Immature natural killer cell (primary cell): ENCODE results near the gene REG4. TPM values are rescaled to one million over a fixed set of nuclear protein-coding genes. Genes with fewer than 3 reads are reported as not detected.

ENCODE experiments used
- DNase-seq, 3 donors: peaks; one replicate each; pipeline ENCODE4 v3.0.0; 2022; ENCODE audit warnings: mixed read lengths in 1 of 3
- H3K27ac Mint-ChIP-seq, 6 donors: one replicate each; pipeline ENCODE4 v1.8.0; 2020; ENCODE audit warnings: mixed read lengths in 6 of 6, mild to moderate bottlenecking in 5 of 6, inconsistent platforms in 4 of 6, moderate library complexity in 3 of 6
- H3K27me3 Mint-ChIP-seq, 3 donors: one replicate each; pipeline ENCODE4 v1.8.0; 2020 to 2021; ENCODE audit warnings: low read depth in 3 of 3, mild to moderate bottlenecking in 3 of 3, mixed read lengths in 3 of 3, moderate library complexity in 3 of 3, inconsistent platforms in 1 of 3
- H3K36me3 Mint-ChIP-seq, 3 donors: one replicate each; pipeline ENCODE4 v1.8.0; 2020; ENCODE audit warnings: mixed read lengths in 3 of 3, inconsistent platforms in 2 of 3, mild to moderate bottlenecking in 2 of 3
- H3K4me1 Mint-ChIP-seq, 2 donors: one replicate each; pipeline ENCODE4 v1.8.0; 2020; ENCODE audit warnings: inconsistent platforms in 2 of 2, mild to moderate bottlenecking in 2 of 2, mixed read lengths in 2 of 2, moderate library complexity in 1 of 2
- H3K4me3 Mint-ChIP-seq, 5 donors: one replicate each; pipeline ENCODE4 v1.8.0; 2020; ENCODE audit warnings: mild to moderate bottlenecking in 5 of 5, mixed read lengths in 5 of 5, inconsistent platforms in 3 of 5, moderate library complexity in 3 of 5
- H3K9me3 Mint-ChIP-seq, 6 donors: one replicate each; pipeline ENCODE4 v1.8.0; 2020; ENCODE audit warnings: mild to moderate bottlenecking in 6 of 6, mixed read lengths in 6 of 6, inconsistent platforms in 4 of 6, moderate library complexity in 3 of 6
- polyA plus RNA-seq, 3 donors: library from polyadenylated mRNA; unstranded; fragments of 300-500 nt; fragmentation: Illumina TruSeq; gene quantifications; one replicate each; pipeline ENCODE4 v1.2.3, GENCODE V29; 2021

REG4 gene
- polyA plus RNA-seq, 3 donors from 2014 or later, result not detected

GRCh38 chr1:119822406-119822805 lies 11.1 kb upstream of the REG4 start:
- Mint-ChIP-seq H3K4me1 (no peaks in the 10 kb centered on the region), H3K27ac (no peak overlapping the region), H3K9me3 (no peaks in the 10 kb centered on the region), H3K4me3 (no peak overlapping the region), H3K36me3 (no peaks in the 10 kb centered on the region), H3K27me3 (peaks cover 2 to 7% (median 6%) of the 10 kb centered on the region in 3 donors)
- no peak for DNase-seq

DNA sequence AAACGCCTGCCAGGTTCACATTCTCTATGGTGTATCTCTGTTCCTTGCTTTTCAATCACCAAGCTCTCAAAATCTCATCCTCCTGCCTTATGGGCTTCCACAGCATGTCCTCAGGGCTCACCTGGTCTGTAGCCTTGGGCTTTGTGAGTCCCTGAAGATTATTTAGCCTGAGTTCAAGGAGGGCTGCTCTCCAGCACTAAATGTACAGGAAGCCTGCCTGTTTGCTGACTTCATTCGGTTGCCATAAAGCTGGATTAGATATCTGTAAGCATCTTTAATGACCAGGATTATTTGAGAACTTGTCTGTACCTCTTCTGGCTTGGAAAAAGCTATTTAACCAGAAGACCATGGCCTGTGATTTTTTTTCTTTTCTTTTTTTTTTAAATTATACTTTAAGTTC lies 6.9 kb upstream of the REG4 start:
- no peaks in the 10 kb centered on the region for H3K4me1 Mint-ChIP-seq
- DNase-seq, result no peak
- H3K27me3 Mint-ChIP-seq, result peaks cover 1 to 13% (median 3%) of the 10 kb centered on the region in 3 donors
- H3K4me3 Mint-ChIP-seq, result no peak overlapping the region
- no peak overlapping the region for H3K27ac Mint-ChIP-seq
- no peaks in the 10 kb centered on the region for H3K36me3 Mint-ChIP-seq
- no peaks in the 10 kb centered on the region for H3K9me3 Mint-ChIP-seq

DNA sequence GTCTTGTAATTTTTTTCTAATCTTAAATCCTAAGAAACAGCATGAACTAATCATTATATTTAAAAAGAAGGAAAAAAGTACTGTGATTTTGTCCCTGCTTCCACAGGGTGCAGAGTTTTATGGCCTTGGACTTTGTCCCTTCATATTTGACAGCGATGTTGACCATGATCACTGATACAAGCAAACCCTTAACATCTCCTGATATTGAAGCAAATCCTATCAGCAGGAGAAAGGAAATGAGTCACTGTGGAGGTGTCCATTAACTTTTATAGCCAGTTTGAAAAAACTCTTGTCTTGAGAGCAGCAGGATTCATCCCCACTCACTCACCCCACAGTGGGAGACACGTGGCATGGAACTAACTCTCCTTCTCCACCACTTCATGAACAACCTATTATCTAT lies 5.1 kb upstream of the REG4 start:
- Mint-ChIP-seq H3K36me3 (no peaks in the 10 kb centered on the region), H3K4me3 (no peak overlapping the region), H3K9me3 (no peaks in the 10 kb centered on the region), H3K27me3 (peaks cover 1 to 13% (median 3%) of the 10 kb centered on the region in 3 donors), H3K4me1 (no peaks in the 10 kb centered on the region), H3K27ac (no peak overlapping the region)
- no peak for DNase-seq

- Mint-ChIP-seq H3K36me3 (no peaks in the 10 kb centered on the region), H3K27me3 (peaks cover 1 to 10% (median 3%) of the 10 kb centered on the region in 3 donors), H3K4me3 (no peak overlapping the region), H3K9me3 (no peaks in the 10 kb centered on the region), H3K27ac (no peak overlapping the region), H3K4me1 (no peaks in the 10 kb centered on the region)
- no peak for DNase-seq
Measured at GRCh38 chr1:119815928-119816327, 4.7 kb upstream of the REG4 start.

DNA sequence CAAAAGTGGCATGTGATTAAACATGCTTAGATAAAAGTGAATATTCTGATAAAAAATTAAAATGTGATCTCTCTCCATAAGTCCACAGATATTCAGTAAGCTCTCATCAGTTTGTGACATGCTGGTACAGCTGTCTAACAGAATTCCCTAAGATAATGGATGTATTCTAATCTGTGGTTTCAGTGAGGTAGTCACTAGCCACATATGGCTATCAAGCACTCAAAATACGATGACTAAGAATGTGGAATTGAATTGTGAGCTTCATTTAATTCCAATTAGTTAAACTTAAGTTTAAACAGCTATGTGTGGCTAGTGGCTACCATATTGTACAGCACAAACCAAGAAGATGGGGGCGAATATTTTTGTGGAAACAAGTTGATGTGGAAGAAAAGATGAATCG lies 4.1 kb upstream of the REG4 start:
- Mint-ChIP-seq H3K36me3 (no peaks in the 10 kb centered on the region), H3K27me3 (peaks cover 0 to 7% (median 3%) of the 10 kb centered on the region in 3 donors), H3K4me1 (no peaks in the 10 kb centered on the region), H3K4me3 (no peak overlapping the region), H3K9me3 (no peaks in the 10 kb centered on the region), H3K27ac (no peak overlapping the region)
- DNase-seq, result no peak

GRCh38 chr1:119814288-119814687 lies 3.0 kb upstream of the REG4 start:
- H3K27ac Mint-ChIP-seq, result no peak overlapping the region
- DNase-seq, result no peak
- H3K4me3 Mint-ChIP-seq, result no peak overlapping the region
- peaks cover 0 to 3% of the 10 kb centered on the region in 2 donors for H3K4me1 Mint-ChIP-seq
- H3K9me3 Mint-ChIP-seq, result no peaks in the 10 kb centered on the region
- peaks cover 0 to 7% (median 3%) of the 10 kb centered on the region in 3 donors for H3K27me3 Mint-ChIP-seq
- H3K36me3 Mint-ChIP-seq, result no peaks in the 10 kb centered on the region

GRCh38 chr1:119811985-119812557 lies 811 bp upstream of the REG4 start:
- H3K4me3 Mint-ChIP-seq, result no peak overlapping the region
- H3K9me3 Mint-ChIP-seq, result no peaks in the 10 kb centered on the region
- H3K27me3 Mint-ChIP-seq, result peaks cover 0 to 7% (median 3%) of the 10 kb centered on the region in 3 donors
- DNase-seq, result no peak
- H3K4me1 Mint-ChIP-seq, result peaks cover 0 to 6% of the 10 kb centered on the region in 2 donors
- H3K36me3 Mint-ChIP-seq, result no peaks in the 10 kb centered on the region
- no peak overlapping the region for H3K27ac Mint-ChIP-seq

DNA sequence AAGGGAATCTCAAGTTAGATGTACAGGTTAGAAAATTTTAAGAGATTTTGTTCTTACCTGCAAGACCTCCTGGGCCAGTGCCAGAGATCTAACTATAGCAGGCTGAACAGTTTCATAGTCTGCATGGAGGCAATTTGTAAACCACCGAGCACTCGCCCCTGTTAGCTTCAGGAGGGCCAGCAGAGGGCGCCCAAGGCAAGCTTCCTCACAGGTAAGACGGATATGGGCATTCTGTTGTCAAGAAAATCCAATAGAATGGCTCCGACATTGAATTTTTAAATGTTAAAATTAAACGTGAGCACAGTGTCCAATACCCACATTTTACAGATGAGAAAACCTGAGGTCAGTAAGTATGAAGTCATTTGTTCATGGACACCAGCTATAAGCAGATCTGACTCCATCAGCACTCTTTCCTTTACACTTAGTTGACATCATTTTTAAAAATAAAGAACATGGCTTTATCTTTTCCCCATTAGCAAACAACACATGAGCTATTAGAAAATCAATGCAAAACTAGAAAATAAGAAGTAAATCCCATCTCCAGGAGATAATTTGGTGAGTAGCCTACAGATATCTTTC lies 2.2 kb downstream of the REG4 start:
- no peaks in the 10 kb centered on the region for H3K36me3 Mint-ChIP-seq
- no peak overlapping the region for H3K27ac Mint-ChIP-seq
- H3K4me3 Mint-ChIP-seq, result no peak overlapping the region

GRCh38 chr1:119808491-119808890 lies 2.8 kb downstream of the REG4 start:
- no peak overlapping the region for H3K4me3 Mint-ChIP-seq
- H3K36me3 Mint-ChIP-seq, result no peaks in the 10 kb centered on the region
- no peaks in the 10 kb centered on the region for H3K9me3 Mint-ChIP-seq
- H3K27me3 Mint-ChIP-seq, result peaks cover 0 to 5% (median 3%) of the 10 kb centered on the region in 3 donors
- no peak overlapping the region for H3K27ac Mint-ChIP-seq
- H3K4me1 Mint-ChIP-seq, result peaks cover 0 to 6% of the 10 kb centered on the region in 2 donors
- no peak for DNase-seq

More for the DNA sequence above, 2.2 kb downstream of the REG4 start:
- DNase-seq, result peak; percentile 28 to 46 (median 40)
- H3K4me1 Mint-ChIP-seq, result peaks cover 0 to 6% of the 10 kb centered on the region in 2 donors
- H3K27me3 Mint-ChIP-seq, result peaks cover 0 to 2% (median 1%) of the 10 kb centered on the region in 3 donors
- H3K9me3 Mint-ChIP-seq, result no peaks in the 10 kb centered on the region

DNA sequence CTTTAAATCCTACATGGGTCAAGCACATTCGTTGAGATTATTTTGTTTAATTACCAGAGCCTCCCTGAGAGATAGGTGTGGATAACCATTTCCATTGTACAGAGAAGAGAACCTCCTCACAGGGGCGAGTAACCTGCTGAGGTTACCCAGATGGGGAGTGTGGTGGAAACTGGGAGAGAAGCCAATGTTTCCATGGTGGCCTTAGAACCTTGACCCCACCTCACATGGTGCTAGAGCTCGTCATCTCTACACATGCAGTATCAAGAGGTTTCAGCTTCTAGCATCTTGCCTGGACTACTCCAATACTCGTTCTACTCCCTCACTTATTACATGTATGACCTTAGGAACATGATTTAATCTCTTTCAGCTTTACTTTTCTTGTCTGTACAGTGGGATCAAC lies 4.8 kb downstream of the REG4 start:
- no peak overlapping the region for H3K27ac Mint-ChIP-seq
- H3K36me3 Mint-ChIP-seq, result no peaks in the 10 kb centered on the region
- H3K4me1 Mint-ChIP-seq, result peaks cover 0 to 6% of the 10 kb centered on the region in 2 donors
- H3K27me3 Mint-ChIP-seq, result peaks cover 0 to 5% (median 4%) of the 10 kb centered on the region in 3 donors
- no peak overlapping the region for H3K4me3 Mint-ChIP-seq
- no peak for DNase-seq
- H3K9me3 Mint-ChIP-seq, result no peaks in the 10 kb centered on the region

DNA sequence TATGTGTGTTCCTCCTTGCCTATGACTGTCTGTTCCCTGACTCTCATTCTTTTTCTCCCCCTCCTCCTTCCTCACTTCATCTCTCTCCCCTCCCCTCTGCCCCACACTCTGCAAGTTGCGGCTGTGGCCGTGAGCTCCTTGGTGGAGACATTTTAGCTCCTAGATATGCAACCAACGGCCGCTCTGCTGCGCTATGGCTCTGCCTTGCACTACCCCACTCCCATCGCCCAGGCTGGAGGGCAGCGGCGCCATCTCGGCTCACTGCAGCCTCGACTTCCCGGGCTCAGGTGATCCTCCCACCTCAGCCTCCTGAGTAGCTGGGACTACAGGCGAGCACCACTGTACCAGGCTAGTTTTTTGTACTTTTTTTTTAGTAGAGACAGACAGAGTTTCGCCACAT lies 5.5 kb downstream of the REG4 start:
- H3K36me3 Mint-ChIP-seq, result no peaks in the 10 kb centered on the region
- peaks cover 0 to 5% (median 4%) of the 10 kb centered on the region in 3 donors for H3K27me3 Mint-ChIP-seq
- no peak for DNase-seq
- no peak overlapping the region for H3K27ac Mint-ChIP-seq
- peaks cover 0 to 6% of the 10 kb centered on the region in 2 donors for H3K4me1 Mint-ChIP-seq
- no peak overlapping the region for H3K4me3 Mint-ChIP-seq
- H3K9me3 Mint-ChIP-seq, result no peaks in the 10 kb centered on the region

- no peaks in the 10 kb centered on the region for H3K9me3 Mint-ChIP-seq
- peaks cover 0 to 6% of the 10 kb centered on the region in 2 donors for H3K4me1 Mint-ChIP-seq
- no peak for DNase-seq
- no peak overlapping the region for H3K27ac Mint-ChIP-seq
- H3K4me3 Mint-ChIP-seq, result no peak overlapping the region
- peaks cover 0 to 5% (median 4%) of the 10 kb centered on the region in 3 donors for H3K27me3 Mint-ChIP-seq
- H3K36me3 Mint-ChIP-seq, result no peaks in the 10 kb centered on the region
Measured at GRCh38 chr1:119805247-119805646, 6.0 kb downstream of the REG4 start.

- DNase-seq, result no peak
- Mint-ChIP-seq H3K36me3 (no peaks in the 10 kb centered on the region), H3K4me3 (no peak overlapping the region), H3K27ac (no peak overlapping the region), H3K4me1 (no peaks in the 10 kb centered on the region), H3K9me3 (no peaks in the 10 kb centered on the region), H3K27me3 (peaks cover 0 to 4% (median 2%) of the 10 kb centered on the region in 3 donors)
Measured at GRCh38 chr1:119799599-119800177, 11.6 kb downstream of the REG4 start.

DNA sequence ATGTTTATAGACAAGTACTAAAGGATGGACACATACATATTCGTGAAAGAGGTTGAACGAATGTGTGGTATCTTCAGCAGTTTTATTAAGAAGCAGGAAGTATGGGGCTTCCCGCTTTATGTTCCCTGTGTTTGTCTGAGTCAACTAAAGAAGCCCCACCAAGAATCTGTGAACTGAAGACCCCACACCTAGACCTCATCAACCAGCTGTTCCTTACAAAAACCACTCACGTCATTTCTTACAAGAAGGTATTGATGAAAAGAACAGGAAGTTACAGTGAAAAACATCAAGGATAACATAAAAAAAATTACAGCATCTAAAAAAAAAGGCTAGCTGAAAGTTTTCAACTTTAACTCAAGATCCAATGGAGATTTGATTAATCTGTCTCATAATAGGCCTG lies 12.3 kb downstream of the REG4 start:
- Mint-ChIP-seq H3K27ac (no peak overlapping the region), H3K4me3 (no peak overlapping the region), H3K9me3 (no peaks in the 10 kb centered on the region), H3K36me3 (no peaks in the 10 kb centered on the region), H3K27me3 (peaks cover 0 to 4% (median 2%) of the 10 kb centered on the region in 3 donors), H3K4me1 (no peaks in the 10 kb centered on the region)
- no peak for DNase-seq
